ENCODE results near the gene SLX4IP.

DNA sequence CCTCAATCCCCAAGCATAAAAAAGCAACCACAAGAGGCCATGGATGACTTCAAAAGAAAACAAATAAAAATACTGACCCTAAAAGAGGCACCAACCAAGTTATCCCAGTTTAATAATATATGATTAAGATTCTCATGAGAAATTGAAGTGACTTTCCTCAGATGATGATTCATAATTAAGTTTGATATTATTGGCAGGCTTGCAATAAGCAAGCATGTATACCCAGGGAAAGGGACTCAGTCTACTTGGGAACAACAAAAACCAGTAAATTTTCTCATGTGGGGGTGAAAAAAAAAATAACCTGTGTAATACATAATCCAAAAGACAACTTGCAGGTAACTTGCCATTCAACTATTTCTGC lies 219.1 kb downstream of the SLX4IP start:
- no peak for TF ChIP-seq EP300 (IDR thresholded peaks at IDR 0.05; ENCODE audit: borderline replicate concordance)
- TF ChIP-seq YY1 (IDR thresholded peaks at IDR 0.05; ENCODE audit: low read depth) = no peak
- TF ChIP-seq RAD21 (IDR thresholded peaks at IDR 0.05; ENCODE audit: low read depth) = no peak
- TF ChIP-seq CEBPB (IDR thresholded peaks at IDR 0.05) = no peak
- TF ChIP-seq TAF1 (IDR thresholded peaks at IDR 0.05; ENCODE audit: low read depth) = no peak
- TF ChIP-seq, protein P1, sequence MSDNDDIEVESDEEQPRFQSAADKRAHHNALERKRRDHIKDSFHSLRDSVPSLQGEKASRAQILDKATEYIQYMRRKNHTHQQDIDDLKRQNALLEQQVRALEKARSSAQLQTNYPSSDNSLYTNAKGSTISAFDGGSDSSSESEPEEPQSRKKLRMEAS (IDR thresholded peaks at IDR 0.05) = no peak
- no peak for TF ChIP-seq NFIC (IDR thresholded peaks at IDR 0.05)
- no peak for TF ChIP-seq ZBTB7A (IDR thresholded peaks at IDR 0.05; ENCODE audit: low read depth)
- TF ChIP-seq, protein P2, sequence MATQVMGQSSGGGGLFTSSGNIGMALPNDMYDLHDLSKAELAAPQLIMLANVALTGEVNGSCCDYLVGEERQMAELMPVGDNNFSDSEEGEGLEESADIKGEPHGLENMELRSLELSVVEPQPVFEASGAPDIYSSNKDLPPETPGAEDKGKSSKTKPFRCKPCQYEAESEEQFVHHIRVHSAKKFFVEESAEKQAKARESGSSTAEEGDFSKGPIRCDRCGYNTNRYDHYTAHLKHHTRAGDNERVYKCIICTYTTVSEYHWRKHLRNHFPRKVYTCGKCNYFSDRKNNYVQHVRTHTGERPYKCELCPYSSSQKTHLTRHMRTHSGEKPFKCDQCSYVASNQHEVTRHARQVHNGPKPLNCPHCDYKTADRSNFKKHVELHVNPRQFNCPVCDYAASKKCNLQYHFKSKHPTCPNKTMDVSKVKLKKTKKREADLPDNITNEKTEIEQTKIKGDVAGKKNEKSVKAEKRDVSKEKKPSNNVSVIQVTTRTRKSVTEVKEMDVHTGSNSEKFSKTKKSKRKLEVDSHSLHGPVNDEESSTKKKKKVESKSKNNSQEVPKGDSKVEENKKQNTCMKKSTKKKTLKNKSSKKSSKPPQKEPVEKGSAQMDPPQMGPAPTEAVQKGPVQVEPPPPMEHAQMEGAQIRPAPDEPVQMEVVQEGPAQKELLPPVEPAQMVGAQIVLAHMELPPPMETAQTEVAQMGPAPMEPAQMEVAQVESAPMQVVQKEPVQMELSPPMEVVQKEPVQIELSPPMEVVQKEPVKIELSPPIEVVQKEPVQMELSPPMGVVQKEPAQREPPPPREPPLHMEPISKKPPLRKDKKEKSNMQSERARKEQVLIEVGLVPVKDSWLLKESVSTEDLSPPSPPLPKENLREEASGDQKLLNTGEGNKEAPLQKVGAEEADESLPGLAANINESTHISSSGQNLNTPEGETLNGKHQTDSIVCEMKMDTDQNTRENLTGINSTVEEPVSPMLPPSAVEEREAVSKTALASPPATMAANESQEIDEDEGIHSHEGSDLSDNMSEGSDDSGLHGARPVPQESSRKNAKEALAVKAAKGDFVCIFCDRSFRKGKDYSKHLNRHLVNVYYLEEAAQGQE (IDR thresholded peaks at IDR 0.05; ENCODE audit: low read depth) = no peak
- TF ChIP-seq TCF12 (IDR thresholded peaks at IDR 0.05; ENCODE audit: low read depth) = no peak
- TF ChIP-seq TEAD4 (IDR thresholded peaks at IDR 0.05) = no peak
- TF ChIP-seq, protein P3, sequence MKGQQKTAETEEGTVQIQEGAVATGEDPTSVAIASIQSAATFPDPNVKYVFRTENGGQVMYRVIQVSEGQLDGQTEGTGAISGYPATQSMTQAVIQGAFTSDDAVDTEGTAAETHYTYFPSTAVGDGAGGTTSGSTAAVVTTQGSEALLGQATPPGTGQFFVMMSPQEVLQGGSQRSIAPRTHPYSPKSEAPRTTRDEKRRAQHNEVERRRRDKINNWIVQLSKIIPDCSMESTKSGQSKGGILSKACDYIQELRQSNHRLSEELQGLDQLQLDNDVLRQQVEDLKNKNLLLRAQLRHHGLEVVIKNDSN (IDR thresholded peaks at IDR 0.05) = no peak
- TF ChIP-seq FOXM1 (IDR thresholded peaks at IDR 0.05; ENCODE audit: borderline replicate concordance, low read depth) = no peak
- no peak for TF ChIP-seq CREB1 (IDR thresholded peaks at IDR 0.05; ENCODE audit: low read depth)
